Right ventricle myocardium inferior (tissue), 1 donor: ENCODE measurements around the gene ATP1A1. TPM values are rescaled to one million over a fixed set of nuclear protein-coding genes. Genes with fewer than 3 reads are reported as not detected.

Experiments
- ATAC-seq: fragments of 200-7000 bp; cut with Tn5 transposase; one replicate; pipeline ENCODE4 v1.9.1; 2020; ENCODE audit warnings: mild to moderate bottlenecking, moderate library complexity
- DNase-seq: peaks from one replicate; pipeline ENCODE4 v3.0.0; 2021; ENCODE audit errors: missing footprints
- intact Hi-C: fragments of 100-400 bp; cut with DNase I; formaldehyde crosslinking; loops from one replicate; pipeline ENCODE4 v1.11.0; 2022
- total RNA-seq: library from RNA; stranded (reverse); fragmentation: NEBNext Ultra II Directional; extraction: Animal tissue kit (Norgen Biotek cat#: 25700); gene quantifications from one replicate; pipeline ENCODE4 v1.2.1, GENCODE V29; 2021
- donor health status: DM: no; HTN: yes; CAD: no; lungs with severe emphysema.

Gene ATP1A1
- total RNA-seq, 1 donor from 2014 or later = 298 TPM

DNA sequence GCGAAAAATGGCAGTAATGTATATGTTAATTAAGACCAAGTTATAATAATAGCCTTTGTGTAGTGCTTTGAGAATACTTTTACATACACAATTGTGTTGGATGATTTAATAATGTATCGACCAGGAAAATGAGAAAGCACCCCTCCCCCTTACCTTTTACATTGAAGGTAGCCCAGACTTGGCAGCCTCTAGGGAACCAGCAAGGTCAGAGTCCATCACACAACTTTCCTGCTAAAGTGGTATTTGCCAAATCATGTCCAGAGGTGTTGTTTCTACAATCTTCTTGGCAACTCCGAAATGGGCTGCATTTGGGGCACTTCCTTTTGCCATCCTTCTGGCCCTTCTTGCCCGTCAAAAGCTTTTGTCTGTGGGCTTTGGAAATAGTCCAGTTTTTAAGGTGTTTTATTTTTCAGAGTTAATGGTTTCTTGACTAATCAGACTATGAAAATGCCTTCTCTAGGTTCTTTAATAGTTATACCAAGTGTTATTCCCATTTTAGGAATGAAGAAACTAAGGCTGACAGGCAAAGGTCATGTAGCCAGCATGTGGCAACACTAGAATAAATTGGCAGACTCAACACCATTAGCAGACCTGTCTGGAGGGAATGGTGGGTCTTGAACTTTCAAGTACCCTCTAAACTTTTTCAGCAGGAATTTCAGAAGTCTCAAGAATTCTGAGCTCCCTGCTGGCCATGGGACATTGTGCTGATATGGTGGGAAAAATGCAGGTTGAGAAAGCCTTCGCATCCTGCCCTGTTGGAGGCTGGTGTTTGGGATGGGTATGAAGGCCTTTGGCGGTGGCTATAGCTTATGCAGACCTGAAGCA lies 6.8 kb downstream of the ATP1A1 start:
- no peak for ATAC-seq
- intact Hi-C loops = no loop called here
- DNase-seq = no peak

DNA sequence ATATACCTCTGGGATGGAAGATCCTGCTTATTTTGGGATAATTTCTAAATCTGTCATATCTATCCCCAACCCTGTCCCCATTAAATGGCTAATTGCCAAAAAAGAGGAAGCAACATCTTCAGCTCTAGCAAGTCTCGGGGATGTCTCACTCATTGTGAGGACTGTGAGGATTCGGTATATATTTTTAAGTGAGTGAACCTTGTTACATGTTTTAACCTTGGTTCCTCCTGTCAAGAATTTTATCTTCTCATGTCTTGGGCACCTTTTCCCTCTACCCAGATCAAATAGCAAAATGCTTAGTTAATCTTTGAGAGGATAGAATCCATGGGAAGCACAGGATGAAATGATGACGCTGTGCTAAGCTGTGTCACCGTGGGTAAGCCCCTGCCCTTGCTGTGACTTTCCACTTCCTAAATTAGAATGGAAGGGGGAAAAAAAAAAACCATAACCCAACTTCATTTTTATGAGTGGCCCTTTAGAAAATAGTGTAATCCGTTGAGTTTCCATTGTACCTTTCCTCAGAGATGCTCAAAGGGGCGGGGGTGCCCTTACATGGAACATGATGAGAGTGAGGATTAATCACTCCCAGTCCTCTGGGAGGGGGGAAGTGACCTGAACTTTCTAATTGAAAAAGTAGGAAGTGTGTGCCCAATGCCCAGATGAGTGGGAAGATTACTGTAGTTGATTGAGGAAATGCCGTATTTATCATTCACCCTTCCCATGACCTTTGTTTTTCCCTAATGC lies 7.6 kb downstream of the ATP1A1 start:
- no peak for DNase-seq
- intact Hi-C loops = no loop called here
- no peak for ATAC-seq

GRCh38 chr1:116382321-116382720 lies 9.3 kb downstream of the ATP1A1 start:
- intact Hi-C loops = no loop called here
- DNase-seq (no peak), ATAC-seq (peak; percentile 32)

- no peak for DNase-seq
- ATAC-seq = no peak
- intact Hi-C loops = no loop called here
Observed at GRCh38 chr1:116382857-116383483, 9.9 kb downstream of the ATP1A1 start.

- intact Hi-C loops = no loop called here
- no peak for ATAC-seq
- DNase-seq = no peak
Observed at GRCh38 chr1:116386042-116386441, 13.0 kb downstream of the ATP1A1 start.

DNA sequence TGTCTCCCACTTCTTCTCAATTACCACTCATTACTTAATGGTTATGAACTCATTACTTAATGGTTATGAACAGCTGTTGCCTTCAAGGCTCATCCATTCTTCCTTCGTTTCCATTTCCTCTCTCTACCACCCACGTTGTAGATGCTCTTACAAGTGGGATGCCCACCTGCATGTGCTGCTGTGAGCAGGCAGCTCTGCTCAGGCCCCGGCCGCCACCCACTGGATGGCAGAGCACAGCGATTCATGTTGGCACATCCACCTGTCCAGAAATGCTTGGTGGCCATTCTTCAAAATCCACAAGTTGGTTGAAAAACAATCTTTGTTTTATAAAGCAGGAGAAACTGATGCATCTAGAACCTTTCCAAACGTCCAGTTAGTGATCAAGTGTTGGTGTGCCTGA lies 14.5 kb downstream of the ATP1A1 start:
- DNase-seq = no peak
- no peak for ATAC-seq

DNA sequence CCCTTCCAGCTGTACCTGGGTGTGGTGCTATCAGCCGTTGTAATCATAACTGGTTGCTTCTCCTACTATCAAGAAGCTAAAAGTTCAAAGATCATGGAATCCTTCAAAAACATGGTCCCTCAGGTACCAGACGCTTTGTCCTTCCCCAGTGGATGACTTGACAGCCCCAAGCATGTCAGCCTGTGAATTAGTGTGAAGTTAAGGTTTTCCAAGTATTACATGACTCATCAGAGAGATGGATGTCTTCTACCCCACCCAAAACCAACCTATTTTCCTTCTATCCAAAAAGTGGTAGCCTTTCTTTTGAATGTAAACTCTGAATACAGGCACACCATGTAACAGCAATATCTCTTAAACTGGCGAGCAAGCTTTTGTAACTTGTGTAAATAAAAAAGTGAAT lies 15.1 kb downstream of the ATP1A1 start:
- no peak for DNase-seq
- no peak for ATAC-seq
- intact Hi-C loops = no loop called here

More for the DNA sequence above, 14.5 kb downstream of the ATP1A1 start:
- intact Hi-C loops = no loop called here

GRCh38 chr1:116389013-116389412 lies 16.0 kb downstream of the ATP1A1 start:
- no peak for ATAC-seq
- no peak for DNase-seq
- intact Hi-C loops = no loop called here

DNA sequence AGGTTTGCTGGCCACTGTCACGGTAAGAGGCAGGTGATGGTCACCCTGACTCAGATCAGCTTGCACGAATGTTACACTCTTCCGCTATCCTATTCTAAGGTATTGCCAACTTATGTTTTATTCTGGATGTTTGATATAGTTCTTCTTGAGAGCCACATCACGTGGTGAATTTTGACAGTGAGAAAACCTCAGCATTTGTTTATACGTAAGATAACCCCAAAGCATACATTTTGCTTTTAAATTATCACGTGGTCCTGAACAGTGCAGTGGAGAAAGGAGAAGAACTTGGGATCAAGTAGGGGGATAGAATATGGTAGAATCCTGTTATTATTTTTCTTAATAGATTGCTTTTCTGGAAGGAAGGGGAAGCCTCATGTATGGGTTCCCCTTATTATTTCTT lies 16.6 kb downstream of the ATP1A1 start:
- intact Hi-C loops = no loop called here
- DNase-seq = no peak
- no peak for ATAC-seq

DNA sequence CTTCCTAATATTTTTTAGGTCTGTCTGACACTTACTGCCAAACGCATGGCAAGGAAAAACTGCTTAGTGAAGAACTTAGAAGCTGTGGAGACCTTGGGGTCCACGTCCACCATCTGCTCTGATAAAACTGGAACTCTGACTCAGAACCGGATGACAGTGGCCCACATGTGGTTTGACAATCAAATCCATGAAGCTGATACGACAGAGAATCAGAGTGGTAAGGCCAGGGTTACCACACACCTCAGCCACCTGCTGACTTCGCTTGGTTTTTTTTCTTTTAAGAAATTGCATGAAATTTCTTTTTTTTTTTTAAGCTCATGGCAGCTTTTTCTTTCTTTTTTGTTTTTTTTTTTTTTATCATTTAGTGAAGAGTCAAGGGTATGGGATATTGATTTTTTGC lies 17.2 kb downstream of the ATP1A1 start:
- intact Hi-C loops = no loop called here
- ATAC-seq (no peak), DNase-seq (no peak)

DNA sequence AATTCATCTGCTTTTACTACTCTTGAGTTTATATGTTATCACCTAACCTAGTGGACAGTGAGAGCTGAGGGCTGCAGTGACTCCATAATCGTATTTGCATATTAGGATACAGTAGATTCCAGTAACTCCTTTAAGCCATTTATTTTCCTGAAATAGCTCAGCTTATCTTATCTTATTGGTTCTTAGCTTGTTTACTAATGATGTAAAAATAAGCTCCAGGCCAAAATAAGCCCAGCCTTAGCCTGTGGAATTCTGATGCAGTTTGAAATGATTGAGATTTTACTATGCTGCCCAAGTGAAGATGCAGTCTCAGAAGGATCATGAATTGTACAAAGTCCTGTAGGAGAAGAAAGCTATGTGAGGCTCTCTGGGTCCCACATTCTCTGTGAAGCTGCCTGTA lies 18.1 kb downstream of the ATP1A1 start:
- ATAC-seq (no peak), DNase-seq (no peak)
- intact Hi-C loops = no loop called here

- intact Hi-C loops = no loop called here
- ATAC-seq = no peak
- no peak for DNase-seq
Observed at GRCh38 chr1:116392717-116393404, 19.8 kb downstream of the ATP1A1 start.

GRCh38 chr1:116393792-116394191 lies 20.7 kb downstream of the ATP1A1 start:
- ATAC-seq = no peak
- intact Hi-C loops = no loop called here

GRCh38 chr1:116394270-116394669 lies 21.2 kb downstream of the ATP1A1 start:
- intact Hi-C loops = no loop called here
- ATAC-seq (no peak), DNase-seq (no peak)

More at GRCh38 chr1:116393792-116394191, 20.7 kb downstream of the ATP1A1 start:
- no peak for DNase-seq

DNA sequence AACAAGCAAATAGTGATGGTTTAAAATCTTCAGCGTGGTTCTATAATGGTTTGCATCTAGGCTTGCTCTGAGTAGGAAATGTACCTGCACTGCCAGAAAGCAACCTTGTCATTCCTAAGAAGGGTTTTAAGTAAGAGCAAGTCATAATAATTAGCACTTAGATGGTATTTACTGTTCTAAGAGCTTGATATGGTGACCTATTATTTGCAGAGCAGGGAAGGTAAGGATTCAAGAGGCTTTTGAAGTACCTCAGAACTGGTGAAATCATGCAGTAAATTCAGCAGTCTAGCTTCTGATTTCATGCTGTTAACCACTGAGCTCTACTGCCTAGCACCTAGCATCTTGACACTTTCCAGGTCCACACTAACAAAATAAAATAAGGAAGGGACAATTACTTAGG lies 23.7 kb downstream of the ATP1A1 start:
- DNase-seq = no peak
- intact Hi-C loops = no loop called here
- no peak for ATAC-seq

DNA sequence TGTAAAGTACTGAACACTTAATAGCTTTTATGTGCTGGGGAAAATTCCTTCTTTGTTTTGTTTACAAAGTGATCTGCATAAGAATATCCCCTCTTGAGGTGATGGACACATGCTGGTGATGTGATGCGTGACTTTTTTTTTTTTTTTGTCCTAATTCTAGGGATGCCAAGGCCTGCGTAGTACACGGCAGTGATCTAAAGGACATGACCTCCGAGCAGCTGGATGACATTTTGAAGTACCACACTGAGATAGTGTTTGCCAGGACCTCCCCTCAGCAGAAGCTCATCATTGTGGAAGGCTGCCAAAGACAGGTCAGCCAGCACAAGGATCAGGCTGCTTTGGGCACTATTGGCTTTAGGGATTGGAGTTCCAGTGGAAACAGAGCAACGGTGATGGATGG lies 24.7 kb downstream of the ATP1A1 start:
- intact Hi-C loops = no loop called here
- DNase-seq (no peak), ATAC-seq (peak; percentile 35)

GRCh38 chr1:116400780-116401179 lies 27.7 kb downstream of the ATP1A1 start:
- ATAC-seq (no peak), DNase-seq (no peak)
- intact Hi-C loops = no loop called here

- ATAC-seq = no peak
- no peak for DNase-seq
- intact Hi-C loops = no loop called here
Observed at GRCh38 chr1:116401646-116402176, 28.7 kb downstream of the ATP1A1 start.

DNA sequence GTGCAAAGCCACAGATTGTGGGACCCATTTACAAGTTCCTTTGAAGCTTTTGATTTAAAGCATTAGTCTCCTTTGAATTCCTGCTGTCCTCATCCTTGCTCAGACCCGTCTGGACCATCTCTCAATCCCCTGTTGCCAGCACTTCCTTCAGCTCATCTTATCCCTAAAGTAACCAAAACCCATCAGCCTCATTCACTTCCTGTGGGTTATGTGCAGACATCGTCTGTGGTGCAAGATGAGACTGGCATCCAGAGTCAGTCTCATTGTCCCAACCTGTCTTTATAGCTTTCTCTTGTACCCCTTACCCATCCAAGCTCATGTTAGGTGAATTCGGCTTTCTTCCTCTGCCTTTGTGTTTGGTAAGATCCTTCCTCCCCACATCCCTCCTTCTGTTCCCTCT lies 29.3 kb downstream of the ATP1A1 start:
- DNase-seq (no peak), ATAC-seq (no peak)
- intact Hi-C loops = no loop called here
